SIG-M5 treated with dmso at 0.1 percent for 504 hours (cell line): ENCODE results near the gene PCSK6.
A peak's percentile ranks its signal among the peaks of the same experiment; 100 is the strongest.
"Not testable (repeated sequence)": the region's sequence is repeated elsewhere in the genome, so short reads cannot be mapped to it uniquely, and the experiment has no call there.

Source experiments
- DNase-seq: peaks from one replicate; lab custom pipeline; 2025; ENCODE audit not compliant: unreplicated experiment; lab: John Stamatoyannopoulos, UW

PCSK6 gene

DNA sequence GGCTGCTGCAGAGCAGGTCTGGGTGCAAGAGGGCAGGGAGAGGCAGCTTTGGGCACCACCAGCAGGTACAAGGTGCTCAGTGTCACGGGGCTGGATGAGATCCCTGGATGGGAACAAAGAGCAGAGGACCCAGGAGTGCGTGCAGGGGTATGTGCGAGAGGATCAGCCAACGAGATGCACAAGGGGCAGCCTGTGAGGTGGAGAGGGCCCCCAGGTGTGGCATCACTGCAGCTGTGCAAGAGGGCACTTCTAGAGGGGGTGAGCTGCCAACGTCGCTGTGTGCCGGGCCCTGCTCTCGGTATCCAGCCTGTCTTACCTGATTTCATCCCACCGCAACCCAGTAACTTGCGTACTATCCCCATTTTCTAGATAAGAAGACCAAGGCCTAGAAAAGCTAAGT lies 127.1 kb downstream of the PCSK6 start:
- DNase-seq: no peak

DNA sequence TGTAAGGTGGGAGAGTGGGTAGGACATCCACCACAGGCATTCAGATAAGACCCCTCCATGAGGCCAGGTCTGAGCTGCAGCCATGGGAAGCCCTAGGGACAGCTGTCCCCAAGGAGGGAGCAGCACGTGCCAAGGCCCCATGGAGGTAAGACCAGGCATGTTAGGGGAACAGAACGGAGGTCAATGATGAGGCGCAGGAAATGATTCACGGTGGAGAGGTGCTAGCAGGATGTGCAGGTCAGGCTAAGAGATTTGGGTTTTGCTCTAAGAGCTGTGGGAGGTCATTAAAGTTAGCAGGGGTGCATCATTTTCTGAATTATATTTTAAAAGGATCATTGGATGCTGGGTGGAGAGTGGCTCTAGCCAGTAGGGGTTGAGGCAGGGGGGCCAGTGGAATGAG lies 128.1 kb downstream of the PCSK6 start:
- DNase-seq: no peak

DNA sequence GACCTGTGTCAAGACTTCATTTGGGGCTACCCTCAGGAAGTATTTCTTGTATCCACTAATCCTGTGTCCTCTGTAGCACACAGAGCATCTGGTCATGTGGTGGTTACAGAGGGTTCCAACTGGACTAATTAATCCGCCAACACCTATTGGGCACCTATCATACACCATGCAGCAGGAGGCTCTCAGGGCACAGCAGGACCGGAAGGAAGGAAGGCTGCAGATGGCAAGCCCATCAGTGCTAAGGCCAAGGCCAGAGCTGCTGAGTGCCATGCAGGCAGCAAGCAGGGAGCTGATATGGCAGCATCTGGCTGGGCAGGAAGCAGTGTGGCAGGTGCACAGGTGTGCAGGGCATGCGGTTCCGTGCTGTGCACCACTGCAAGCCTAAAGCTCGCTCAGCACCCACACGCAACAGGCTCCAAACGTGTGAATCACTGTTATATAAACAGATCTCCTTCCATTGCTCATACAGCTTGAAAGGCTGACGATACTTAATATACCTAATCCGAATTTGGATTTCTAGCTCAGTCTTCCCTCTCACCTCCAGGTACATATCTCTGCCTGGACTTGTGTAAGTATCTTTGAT lies 130.1 kb downstream of the PCSK6 start:
- no peak for DNase-seq

DNA sequence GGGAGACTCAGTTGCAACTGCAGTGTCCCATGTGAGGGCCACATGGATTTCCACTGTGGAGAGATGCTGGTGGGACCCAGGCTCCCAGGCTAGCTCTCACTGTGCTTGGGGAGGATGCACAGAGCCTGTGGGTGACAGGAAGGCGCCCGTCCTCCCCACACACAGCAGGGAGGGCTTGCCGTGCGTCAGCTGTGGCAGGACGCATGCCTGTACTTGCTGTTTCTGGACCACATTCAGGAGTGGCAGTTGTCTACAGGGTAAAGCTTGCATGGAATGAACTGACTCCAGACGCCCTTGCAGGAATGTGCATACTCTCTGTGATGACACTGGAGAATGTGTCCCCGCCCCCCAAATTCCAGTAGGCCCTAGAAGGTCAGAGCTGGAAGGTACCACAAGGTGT lies 130.6 kb downstream of the PCSK6 start:
- DNase-seq: no peak

DNA sequence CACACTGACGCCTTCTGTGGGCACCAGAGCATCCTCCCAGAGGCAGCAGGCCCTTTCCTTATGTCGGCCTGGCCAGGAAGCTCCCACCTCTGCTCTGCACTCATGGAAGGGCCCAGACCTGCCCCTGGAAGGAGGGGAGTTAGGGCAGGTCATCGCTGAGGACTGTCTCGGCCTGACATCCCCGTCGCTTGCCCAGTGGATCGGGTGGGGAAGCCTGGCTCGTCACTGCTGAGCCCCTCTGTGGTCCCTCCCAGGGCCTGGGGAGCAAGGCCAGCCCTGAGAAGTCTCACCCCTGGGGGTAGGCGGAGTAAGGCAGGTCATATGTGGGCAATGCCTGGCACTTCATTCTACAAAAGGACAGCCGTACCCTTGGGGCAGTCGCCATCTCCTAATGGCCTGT lies 131.6 kb downstream of the PCSK6 start:
- DNase-seq: no peak

DNA sequence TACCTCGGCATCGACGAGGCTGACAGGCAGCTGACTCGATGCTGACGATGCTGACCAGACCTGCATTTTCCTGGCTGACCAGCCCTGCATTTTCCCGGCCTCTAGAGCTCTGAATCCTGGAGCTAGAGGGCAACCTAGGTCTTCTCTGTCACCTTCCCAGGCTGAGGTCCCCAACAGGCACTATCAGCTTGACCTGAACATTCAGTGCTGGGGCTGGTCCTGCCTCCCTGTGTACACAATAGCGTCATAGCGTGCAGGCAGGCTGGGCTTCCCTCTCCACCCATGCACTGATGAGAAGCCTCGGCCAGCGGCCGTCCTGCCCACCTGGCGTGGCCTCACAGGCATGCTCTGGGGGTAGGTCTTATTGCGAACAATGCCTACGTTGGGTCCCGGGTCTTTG lies 132.2 kb downstream of the PCSK6 start:
- DNase-seq: no peak

DNA sequence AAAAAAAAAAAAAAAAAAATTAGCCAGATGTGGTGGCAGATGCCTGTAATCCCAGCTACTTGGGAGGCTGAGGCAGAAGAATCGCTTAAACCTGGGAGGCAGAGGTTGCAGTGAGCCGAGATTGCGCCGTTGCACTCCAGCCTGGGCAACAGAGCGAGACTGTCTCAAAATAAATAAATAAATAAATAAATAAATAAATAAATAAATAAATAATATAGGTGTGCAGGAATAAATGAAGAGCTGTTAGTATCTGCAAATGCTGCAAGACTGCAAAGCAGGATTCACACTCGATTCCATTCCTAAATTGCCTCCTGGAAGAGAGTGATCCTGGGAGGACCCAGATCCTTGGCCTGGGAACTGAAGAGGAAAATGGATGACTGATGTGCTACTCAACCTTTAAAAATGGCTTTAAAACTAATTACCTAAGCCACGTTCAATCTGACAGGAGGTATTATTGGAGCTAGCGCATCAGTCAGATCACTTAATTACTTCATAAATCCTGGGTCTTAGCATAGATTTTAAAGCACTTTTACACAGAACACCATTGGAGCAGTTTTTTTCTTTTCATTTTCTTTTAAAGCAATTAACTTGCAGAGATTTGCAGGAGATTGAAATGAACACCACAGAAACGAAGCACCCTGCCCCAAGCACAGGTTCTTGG lies 132.9 kb downstream of the PCSK6 start:
- DNase-seq: not testable (repeated sequence)

DNA sequence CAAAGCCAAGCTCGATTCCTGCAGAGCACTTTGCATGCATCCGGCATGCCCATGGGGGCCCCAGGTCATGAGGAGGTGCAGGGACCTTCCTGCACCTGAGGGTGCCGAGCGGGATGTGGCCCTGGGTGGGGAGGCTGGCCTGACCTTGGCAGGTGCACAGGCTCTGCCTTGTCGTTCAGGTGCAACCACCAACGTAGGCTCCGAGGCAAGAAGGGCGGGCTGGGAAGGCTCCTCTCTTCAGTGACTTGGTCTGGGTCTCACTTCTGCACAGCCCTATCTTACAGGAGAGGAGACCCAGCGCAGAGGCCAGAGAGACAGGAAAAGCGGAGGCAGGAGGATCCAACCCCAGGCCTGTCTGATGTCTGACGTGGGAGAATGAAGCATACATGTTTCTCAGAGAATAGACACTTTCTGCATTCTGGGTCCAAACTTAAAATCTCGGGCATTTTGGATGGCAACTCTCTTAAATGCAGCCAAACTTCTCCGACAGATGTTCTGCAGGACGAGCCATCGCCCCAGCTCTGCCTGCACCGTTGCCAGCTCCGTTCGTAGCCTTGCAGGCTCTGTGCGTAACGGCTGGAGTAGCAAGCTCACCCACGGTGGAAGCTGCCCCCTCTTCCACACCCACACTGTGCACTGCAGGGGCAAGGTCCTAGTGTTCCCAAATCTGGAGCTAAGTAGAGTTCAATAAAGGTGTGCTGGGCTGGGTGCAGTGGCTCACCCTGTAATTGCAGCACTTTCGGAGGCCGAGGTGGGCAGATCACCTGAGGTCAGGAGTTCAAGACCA lies 133.6 kb downstream of the PCSK6 start:
- DNase-seq: no peak

DNA sequence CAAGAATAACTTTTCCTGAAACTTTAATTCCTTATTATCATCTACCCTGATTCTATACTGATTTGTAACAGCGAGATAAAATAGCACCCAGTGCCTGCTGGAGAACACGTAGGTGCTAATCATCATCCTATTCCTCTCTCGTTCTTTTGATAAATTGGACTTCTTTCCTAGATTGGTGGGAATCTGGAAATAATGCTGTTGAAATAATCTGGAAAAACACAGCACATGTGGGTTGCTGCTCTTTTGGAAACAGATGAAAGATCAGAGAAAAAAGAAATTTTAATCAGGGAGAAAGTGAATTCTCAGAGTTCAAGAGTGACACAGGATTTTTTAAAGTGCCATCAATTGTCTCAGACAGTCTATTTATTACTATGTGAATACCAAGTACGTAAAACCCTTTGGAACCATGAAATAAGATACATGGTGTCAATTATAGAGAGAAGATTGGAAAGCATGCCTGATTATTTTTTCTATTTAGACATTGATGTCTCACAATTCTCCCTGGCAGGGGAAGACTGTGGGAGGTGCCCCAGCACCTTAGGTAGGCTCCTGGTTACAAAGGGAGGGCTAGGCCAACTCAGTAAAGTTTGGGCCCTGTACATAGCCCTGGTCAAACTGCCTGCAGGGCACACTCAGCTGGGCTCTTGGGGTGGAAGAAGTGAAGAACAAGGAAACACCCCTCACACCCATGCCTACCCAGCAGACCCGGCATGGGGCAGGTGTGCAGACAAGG lies 134.4 kb downstream of the PCSK6 start:
- DNase-seq: no peak

DNA sequence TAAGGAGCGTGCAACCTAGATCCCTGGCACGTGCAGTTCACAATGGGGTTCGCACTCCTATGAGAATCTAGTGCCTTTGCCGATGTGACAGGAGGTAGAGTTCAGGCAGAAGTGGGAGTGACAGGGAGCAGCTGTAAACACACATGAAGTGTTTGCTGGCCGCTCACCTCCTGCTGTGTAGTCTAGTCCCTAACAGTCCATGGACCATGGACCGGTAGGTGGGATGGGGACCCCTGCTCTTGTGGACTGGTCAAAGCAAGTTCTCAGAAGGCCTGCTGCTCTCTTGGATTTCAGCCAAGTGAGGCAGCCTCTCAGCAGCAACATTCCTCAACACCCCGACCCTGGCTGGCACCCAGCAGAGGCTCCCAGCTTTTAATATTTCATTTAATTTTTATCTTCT lies 136.3 kb downstream of the PCSK6 start:
- no peak for DNase-seq

DNA sequence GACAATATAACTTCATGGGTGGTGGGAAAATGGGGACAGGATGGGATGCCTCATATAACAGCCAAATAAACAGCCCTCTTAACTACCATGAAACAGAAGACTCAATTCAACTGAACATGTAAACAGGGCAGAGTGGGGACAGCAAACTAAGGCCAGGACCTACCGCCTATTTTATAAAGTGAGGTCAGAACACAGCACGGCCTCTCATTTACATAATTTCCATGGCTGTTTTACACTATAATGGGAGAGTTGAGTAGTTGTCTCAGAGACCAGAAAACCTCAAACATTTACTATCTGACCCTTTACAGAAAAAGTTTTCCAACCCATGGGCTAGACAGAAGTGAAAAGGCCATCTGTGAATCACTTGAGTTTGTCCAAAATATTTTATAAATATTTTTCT lies 137.8 kb downstream of the PCSK6 start:
- DNase-seq: no peak

DNA sequence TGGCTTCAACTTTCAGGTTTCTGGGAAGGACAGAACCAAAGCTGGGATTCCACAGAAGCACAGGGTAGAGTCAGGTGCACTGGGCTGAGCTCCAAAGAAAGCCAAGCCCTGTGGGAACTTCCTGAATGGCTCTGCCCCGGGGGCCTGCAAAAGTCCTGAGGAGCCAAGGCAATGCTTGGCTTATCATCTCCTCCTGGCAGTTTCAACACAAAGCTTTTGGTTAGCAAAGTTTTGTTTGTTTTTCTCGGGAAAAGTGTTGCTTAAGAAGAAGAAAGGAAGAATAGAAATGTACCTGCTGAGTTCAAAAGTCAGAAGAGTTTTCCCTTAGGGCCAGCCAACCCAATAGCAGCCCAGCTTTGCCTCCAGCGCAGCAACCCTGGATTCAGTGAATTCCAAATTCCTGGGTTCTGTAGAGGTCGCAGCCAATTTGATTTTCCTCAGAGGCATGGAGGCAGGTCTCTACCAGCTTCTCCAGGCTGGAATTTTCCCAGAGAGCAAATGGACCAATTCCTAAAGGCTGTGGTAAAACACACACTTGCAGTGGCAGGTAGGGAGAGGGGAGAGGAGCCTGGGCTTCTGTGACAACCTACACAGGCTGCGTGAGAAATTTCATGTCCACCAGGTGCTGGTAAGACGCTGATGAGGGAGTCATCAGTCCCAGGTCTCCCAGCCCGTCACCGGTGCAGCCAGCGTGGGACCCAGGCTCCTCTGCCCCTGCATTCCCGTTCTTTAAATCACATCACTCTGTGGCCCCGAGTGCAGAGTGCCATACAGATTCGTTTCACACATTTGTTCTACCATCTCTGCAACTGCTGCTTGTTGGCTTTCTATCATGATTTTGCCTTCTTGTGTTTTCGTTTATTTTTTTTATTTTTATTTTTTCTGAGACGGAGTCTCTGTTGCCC lies 140.2 kb downstream of the PCSK6 start:
- DNase-seq: no peak

DNA sequence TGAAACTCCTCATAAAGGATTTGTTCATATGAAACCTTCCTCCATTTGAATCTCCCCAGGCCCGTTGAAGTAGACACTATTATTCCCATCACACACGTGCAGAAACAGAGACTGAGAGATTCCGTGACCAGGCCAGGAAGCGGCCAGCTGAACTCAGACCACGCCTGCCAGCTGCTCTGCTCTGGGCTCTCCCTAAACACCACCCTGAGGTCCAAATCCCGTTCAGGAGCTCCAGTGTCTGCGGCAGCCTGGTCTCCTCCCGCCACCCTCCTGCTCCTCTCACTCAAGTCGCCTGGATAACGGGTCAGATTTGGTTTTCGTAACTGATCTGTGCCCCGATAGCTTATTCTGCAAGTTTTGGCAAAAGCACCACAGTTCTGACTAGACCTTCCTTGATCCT lies 140.9 kb downstream of the PCSK6 start:
- DNase-seq: no peak

DNA sequence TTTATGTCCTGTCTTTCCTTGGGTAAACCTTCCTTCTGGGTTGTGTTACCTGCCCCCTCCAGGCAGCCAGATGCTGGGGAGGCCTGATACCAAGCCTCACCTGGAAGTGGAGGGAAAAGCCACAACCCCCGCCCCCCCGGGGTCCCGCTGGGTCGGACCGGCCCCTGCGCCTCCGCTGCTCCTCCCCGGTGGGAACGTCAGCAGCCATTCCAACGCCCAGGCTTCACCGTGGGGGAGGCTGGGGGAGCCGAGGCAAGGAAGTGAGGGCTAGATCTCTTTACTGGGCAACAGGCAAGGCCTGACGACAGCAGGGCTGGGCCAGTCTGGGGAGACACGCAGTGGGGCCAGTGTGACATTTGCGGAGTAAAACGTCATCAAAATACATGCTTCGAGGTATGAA lies 141.5 kb downstream of the PCSK6 start:
- no peak for DNase-seq

DNA sequence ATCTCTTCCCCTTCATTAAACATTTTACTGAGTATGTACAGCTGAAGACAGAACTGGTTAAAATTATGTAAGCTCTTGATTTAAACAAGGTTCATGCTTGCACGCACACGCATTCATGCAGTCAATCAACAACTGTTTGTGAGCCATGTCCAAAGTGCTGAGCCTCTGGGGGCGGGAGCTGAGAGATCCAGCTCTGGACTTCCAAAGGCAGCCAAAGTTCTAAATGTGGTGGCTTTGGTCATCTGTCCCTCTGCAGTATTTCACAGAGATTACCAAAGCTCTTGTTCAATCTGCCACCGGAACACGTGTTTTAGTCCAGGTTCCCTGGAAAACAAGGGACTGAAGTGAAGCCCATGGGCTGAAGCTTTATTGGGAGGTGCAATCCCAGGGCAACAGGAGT lies 142.1 kb downstream of the PCSK6 start:
- no peak for DNase-seq

DNA sequence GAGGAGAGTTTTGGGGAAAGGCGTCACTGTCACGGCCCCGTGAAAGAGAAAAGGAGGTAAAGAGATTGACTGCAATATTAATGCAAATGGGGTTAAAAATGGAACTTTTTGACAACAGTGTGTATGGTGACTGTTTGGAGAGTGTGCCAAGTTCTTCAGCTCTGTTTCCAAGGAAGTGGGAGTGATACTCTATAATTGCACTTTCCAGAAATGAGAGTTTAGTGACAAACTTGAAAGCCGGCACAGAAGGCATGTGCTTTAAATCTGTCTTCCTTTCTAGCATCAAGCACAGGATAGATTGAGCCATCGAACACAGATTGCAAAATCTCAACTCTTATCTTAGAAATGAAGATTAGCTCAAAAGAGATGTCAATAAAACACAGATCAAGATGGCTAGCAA lies 142.6 kb downstream of the PCSK6 start:
- no peak for DNase-seq

DNA sequence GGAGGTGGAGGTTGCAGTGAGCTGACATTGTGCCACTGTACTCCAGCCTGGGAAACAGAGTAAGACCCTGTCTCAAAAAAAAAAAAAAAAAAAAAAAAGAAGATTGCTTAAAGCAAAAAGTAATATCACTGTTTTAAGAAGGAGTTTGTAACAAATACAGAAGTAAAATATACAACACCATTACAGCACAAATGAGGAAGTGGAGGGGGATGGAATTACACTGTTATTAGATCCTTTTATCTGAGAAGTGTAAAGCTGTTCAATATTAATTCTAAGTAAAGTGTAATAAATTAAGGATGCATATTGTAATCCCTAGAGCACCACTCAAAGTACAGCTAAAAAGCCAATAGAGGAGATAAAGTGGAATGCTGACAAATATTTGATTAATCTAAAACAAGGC lies 147.5 kb downstream of the PCSK6 start:
- peak; percentile 21 for DNase-seq

DNA sequence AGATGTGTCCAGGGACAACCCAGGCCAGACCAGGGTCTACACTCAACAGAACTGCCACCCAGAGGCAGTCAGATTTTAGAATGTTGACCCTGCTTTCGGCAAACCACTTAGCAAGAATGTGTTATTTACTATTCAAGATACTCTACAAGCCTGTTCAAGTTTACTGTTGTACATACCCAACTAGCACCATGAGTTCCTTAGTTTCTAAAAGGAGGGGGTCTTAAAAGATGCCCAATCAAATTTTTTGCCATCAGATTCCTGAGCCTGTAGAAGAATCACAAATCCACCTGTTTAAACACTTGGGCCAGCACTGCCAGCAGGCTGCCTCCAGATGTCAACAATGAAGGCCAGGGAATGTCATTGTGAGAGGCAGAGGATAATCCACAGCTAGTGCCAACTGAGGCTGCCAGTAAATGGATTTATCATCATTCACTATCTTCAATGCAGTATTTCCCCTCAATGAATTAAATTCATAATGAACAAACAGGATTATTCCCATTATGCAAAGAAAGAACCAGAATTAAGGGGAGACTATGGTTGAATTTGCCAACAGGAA lies 150.9 kb downstream of the PCSK6 start:
- DNase-seq: no peak

DNA sequence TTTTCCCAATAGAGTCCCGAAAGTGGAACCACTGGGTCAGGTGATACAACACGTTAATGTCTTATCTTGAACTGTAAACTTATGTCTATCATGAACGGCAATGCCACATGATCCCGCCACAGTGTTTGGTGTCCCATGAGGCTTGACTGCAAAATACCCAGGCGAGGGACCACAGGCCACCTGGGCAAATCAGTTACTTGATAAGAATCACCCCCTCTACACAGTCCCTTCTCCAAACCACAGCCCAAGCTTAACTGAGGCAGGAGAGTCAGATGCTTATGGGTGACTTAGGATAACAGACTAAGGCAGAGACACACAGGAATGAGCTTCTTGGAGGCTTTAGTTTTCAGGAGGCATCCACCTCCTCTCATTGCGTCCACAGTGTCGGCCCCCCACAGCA lies 151.5 kb downstream of the PCSK6 start:
- no peak for DNase-seq
